Fibroblast of peridontal ligament (primary cell): ENCODE data around the gene ATP11A.
"Not testable (repeated sequence)": the region's sequence is repeated elsewhere in the genome, so short reads cannot be mapped to it uniquely, and the experiment has no call there.

Experiments
- DNase-seq: peaks from one replicate; pipeline ENCODE4 v3.0.0-alpha.2; 2010; ENCODE audit errors: extremely low read depth

ATP11A gene

GRCh38 chr13:112774829-112775565 is 85.2 kb downstream of the ATP11A start:
- DNase-seq: no peak

DNA sequence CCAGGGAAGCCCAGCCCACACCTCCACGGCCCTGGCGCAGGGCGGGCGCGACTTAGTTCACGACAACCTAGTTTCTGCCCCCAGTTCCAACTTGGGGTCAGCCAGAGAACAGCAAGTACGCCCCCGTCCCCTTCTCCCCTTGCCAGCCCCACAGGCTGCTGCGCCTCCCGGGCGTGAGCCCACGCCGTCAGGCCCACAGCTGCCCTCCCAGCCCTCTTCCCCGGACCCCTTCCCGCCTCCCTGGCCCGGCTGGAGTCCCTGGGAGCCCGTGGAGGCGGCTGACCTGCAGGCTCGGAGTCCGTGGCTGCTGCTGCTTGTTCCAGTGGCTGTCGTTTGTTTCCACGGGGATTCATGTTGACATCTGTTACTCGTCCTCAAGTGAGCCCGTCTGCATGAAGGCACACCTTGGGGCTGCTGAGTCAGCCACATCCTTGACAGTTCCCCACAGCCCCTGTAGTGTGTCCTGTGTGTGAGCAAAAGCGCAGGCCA is 86.0 kb downstream of the ATP11A start:
- no peak for DNase-seq

DNA sequence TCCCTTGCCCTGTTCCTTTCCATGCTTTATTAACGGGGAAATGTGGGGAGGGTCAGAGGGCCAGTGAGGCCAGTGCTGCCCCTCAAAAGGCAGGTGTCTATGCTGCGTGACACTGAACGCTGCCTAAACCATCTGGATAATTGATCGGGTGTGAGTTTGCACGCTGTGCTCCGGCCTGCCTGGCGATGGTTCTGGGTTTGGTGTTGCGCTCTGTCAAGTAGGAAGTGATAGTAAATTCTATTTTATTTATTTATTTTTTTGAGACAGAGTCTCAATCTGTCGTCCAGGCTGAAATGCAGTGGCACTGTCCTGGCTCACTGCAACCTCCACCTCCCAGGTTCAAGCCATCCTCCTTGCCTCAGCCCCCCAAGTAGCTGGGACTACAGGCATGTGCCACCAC is 86.5 kb downstream of the ATP11A start:
- no peak for DNase-seq

DNA sequence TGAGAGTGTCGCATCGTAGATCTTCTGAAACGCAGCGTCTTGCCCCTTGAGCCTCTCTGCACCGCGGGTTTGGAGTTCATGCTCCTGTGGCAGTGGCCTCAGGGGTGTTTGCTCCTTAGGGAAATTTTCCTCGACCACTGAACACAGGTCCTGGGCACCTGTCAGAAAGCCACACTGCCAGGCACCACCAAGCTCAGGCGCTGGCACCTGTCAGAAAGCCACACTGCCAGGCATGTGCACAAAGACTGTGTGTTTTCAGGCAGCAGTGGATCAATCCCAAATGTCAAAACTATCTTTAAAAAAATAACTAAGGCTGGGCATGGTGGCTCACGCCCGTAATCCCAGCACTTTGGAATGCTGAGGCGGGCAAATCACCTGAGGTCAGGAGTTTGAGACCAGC is 87.1 kb downstream of the ATP11A start:
- no peak for DNase-seq

- DNase-seq: no peak
These were observed 88.0 kb downstream of the ATP11A start for GRCh38 chr13:112777637-112778406.

DNA sequence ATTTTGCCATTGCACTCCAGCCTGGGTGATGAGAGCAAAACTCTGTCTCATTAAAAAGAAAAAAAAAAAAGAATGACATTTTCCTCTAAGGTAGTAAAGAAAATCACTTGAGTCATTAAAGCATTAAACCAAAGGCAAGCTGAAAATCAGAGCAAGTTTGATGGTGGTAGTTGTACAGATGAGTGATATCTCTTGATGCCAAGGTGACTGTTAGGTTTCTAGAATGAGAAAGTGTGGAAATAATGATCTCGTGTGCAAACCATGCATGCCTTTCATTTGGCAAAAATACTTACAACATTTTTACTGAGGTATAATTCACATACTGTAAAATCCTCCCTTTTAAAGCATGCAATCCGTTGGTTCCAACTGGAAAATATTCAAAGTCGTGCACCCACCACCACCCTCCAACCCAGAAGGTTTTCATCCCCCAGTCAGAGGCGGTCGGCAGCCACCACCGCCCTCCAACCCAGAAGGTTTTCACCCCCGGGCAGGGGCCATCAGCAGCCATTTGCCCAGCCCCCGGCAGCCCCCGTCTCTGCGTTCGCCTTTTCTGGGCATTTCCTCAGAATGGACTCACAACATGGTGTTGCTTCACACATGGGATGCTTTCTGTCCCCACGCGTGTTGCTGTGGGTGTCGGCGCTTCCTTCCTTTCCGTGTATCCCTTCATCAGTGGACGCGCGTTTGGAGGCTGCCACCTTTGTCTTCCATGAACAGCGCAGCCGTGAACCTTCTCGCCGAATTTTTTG is 90.2 kb downstream of the ATP11A start:
- peak; percentile 16 for DNase-seq

- no peak for DNase-seq
These were observed 91.4 kb downstream of the ATP11A start for GRCh38 chr13:112781287-112781686.

GRCh38 chr13:112781881-112782361 is 92.1 kb downstream of the ATP11A start:
- peak; percentile 23 for DNase-seq

DNA sequence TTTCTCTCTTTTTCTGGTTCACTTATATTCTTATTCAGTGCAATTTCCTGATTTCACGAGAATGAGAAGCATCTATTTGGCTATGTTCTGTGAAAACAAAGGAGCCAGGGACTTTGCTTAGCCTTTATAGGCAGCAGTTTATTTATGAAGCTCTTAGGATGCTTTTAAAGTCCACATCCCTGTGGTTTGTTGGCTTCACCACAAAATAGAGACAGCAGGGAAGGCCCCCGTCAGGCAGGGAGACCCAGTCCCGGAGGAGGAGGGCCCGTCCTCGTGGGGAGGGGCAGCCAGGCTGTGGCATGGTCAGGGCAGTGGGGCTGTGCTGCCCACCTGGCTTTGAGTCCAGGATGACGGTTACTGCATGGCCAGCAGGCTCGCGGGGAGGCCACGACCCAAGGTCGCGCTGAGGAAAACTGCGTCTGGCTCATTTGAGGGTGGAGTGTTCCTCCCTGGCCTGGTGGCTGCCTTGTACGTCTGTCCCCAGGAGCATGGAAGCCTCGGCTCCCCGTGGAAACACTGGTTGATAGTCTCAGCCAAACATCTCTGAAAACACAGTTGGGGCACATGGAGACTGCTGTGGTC is 92.7 kb downstream of the ATP11A start:
- DNase-seq: peak; percentile 5

DNA sequence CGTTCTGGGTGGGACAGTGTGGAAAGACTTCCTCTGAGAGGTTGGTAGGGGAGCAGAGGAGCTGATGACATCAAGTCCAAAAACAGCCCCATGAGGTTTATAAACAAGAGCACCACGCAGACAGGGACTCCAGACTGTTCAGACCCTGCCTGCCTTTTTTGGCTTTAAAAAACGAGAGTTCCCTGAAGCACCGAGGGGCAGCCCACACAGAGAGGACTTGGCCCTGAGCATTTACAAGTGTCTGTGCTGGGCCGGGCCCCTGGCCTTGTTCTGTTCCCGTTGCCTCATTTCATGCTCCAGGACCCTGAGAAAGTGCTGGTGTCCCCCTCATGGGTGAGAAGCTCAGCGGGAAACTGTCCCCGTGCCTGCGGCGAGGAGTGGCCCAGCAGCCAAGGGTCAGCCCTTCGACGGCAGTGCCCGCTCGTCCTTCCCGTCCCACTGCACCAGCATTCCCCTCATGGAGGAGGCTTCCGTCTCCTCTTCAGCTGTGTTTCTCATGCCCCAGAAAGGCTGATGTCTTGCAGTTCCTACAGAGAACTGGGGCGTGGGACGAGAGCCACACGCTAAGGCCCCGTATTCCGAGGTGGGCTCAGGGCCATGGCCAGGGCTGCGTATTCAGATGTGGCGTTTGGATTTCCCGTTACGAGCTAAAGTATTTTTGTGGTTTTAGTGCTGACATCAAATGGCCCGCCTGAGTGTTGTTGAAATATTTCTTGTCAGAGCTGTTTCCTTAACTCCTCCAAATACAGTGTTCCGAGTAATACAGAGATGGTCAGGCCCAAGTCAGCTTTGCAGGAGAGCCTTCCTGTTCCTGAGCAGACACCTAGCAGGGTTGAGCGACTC is 93.5 kb downstream of the ATP11A start:
- peak; percentile 61 for DNase-seq

DNA sequence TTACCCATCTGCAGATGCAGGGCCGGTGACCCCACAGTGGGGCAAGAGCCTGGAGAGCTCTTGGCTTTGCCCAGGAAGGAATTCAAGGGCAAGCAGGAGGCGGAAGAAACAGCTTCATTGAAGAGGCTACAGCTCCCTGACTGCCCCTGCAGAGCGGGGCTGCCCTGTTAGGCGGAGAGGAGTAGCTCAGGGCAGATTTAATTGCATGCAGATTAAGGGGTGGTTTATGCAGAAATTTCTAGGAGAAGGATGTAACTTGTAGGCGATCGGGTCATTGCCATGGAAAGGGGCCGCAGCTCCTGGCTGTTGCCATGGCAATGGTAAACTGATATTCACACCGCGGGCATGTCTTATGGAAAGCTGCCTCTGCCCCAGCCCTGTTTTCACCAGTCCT is 94.1 kb downstream of the ATP11A start:
- no peak for DNase-seq

GRCh38 chr13:112784811-112785482 is 95.1 kb downstream of the ATP11A start:
- DNase-seq: no peak

GRCh38 chr13:112785483-112785856 is 95.6 kb downstream of the ATP11A start:
- no peak for DNase-seq

- not testable (repeated sequence) for DNase-seq
These were observed 97.0 kb downstream of the ATP11A start for GRCh38 chr13:112786810-112787209.

DNA sequence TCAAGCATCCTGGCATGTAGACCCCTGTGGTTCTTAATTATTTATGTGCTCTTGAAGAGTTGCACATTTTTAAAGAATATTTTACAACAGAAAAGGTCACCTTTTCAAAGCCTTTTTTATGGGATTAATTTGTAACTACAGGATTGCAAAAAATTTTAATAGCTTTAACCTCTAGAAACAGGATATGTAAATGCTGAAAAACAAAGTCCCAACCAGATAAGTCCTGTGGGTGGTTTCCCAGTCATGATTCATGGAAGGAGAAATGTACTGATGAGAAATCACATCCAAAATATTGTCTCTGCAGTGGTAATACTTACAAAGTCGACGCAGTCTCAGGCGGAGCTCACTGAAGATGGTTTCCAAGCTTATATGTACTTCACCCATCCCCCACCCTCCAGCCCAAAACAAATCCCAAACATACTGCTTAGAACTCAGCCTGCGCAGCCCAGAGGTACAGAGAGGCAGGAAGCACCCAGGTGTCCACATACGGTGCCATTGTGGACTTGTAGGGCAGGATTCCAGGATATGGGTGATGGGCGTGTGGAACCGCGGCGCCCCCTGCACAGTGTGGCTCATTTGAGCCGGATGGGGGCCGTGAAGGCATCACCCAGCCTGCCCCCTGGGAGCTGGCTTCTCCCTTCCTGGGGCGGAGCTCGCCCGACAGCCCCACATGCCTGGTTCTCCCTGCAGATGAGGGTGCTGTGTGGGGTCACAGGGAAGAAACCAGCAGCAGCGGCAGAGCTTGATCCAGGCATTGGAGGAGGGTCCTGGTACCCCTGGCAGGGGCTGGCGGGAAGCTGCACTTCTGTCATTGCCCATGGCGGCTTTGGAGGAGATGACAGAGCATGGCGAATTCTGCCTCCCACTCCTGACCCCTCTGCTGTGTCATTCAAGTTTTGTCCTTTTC is 101.2 kb downstream of the ATP11A start:
- no peak for DNase-seq

- no peak for DNase-seq
These were observed 102.0 kb downstream of the ATP11A start for GRCh38 chr13:112791663-112792440.

- no peak for DNase-seq
These were observed 102.7 kb downstream of the ATP11A start for GRCh38 chr13:112792511-112792910.
